Measurements from ENCODE around the gene EIF3D.

DNA sequence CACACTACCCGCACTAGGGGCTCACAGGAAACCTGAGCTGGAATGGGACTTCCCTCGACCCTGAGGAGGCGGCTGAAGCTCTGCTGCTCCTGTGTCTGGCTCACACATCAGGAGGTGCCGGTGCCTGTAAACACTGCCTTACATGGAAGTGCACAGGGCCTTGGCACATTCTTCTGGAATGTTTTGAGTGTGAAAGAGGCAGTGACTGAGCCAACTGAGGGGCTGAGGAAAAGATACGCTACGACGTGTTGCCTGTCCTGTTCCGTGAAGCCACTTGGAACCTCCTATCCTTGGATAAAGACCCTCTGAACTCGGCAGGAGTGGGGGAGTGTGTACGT is 58.0 kb downstream of the EIF3D start:
- TF ChIP-seq, protein P1, sequence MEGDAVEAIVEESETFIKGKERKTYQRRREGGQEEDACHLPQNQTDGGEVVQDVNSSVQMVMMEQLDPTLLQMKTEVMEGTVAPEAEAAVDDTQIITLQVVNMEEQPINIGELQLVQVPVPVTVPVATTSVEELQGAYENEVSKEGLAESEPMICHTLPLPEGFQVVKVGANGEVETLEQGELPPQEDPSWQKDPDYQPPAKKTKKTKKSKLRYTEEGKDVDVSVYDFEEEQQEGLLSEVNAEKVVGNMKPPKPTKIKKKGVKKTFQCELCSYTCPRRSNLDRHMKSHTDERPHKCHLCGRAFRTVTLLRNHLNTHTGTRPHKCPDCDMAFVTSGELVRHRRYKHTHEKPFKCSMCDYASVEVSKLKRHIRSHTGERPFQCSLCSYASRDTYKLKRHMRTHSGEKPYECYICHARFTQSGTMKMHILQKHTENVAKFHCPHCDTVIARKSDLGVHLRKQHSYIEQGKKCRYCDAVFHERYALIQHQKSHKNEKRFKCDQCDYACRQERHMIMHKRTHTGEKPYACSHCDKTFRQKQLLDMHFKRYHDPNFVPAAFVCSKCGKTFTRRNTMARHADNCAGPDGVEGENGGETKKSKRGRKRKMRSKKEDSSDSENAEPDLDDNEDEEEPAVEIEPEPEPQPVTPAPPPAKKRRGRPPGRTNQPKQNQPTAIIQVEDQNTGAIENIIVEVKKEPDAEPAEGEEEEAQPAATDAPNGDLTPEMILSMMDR (IDR thresholded peaks at IDR 0.05): no peak
- TF ChIP-seq POLR2A (IDR thresholded peaks at IDR 0.05): no peak
- TF ChIP-seq EP300 (IDR thresholded peaks at IDR 0.05): no peak
